ENCODE data around the gene TMEM236. TPM values are rescaled to one million over a fixed set of nuclear protein-coding genes. Genes with fewer than 3 reads are reported as not detected.

The TMEM236 gene
- total and polyA plus RNA-seq, 4 donors = 0.37 to 2.1 (median 0.70) TPM

DNA sequence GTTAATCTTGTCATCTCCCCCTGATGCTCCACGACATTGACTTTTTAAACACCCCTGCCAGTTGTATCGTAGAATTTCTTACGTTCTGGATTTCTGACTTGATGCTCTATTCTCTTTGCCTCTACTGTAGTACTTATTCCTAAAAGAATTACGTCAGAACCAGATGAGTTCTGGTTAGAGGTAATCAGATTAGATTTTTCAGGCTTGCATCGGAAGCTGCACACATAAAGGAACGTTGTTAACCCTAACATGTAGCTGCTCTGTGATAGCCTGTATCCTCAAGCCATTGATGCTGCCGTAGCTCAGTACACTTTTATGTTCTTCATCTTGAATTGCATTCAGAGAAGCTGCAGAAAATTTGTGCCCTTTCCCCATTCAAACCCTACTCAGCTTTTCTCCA is 26.3 kb upstream of the TMEM236 start:
- peaks cover 0 to 4% (median 2%) of the 10 kb centered on the region in 4 donors for H3K36me3 ChIP-seq (ENCODE audit: control insufficient read depth in 4 of 4, insufficient read depth in 4 of 4, low read length in 4 of 4)
- ATAC-seq (ENCODE audit: insufficient read depth, low FRiP score) = no peak

GRCh38 chr10:17729630-17730029 is 22.4 kb upstream of the TMEM236 start:
- H3K9ac ChIP-seq (ENCODE audit: insufficient read depth in 1 of 2, low read length in 2 of 2) = no peak overlapping the region
- H3K36me3 ChIP-seq (ENCODE audit: control insufficient read depth in 4 of 4, insufficient read depth in 4 of 4, low read length in 4 of 4) = no peaks in the 10 kb centered on the region
- ATAC-seq (ENCODE audit: insufficient read depth, low FRiP score) (no peak), DNase-seq (no peak)
- TF ChIP-seq, protein P1, sequence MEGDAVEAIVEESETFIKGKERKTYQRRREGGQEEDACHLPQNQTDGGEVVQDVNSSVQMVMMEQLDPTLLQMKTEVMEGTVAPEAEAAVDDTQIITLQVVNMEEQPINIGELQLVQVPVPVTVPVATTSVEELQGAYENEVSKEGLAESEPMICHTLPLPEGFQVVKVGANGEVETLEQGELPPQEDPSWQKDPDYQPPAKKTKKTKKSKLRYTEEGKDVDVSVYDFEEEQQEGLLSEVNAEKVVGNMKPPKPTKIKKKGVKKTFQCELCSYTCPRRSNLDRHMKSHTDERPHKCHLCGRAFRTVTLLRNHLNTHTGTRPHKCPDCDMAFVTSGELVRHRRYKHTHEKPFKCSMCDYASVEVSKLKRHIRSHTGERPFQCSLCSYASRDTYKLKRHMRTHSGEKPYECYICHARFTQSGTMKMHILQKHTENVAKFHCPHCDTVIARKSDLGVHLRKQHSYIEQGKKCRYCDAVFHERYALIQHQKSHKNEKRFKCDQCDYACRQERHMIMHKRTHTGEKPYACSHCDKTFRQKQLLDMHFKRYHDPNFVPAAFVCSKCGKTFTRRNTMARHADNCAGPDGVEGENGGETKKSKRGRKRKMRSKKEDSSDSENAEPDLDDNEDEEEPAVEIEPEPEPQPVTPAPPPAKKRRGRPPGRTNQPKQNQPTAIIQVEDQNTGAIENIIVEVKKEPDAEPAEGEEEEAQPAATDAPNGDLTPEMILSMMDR (IDR thresholded peaks at IDR 0.05; ENCODE audit: control extremely low read depth, extremely low read depth) = no peak
- WGBS, 2 donors = 89% methylated on average over 6 of the region's 6 CpGs
- H3K27me3 ChIP-seq (ENCODE audit: control insufficient read depth in 3 of 3, insufficient read depth in 3 of 3, low read length in 2 of 3) = no peaks in the 10 kb centered on the region
- H3K4me3 ChIP-seq = no peak overlapping the region
- no peak overlapping the region for H3K27ac ChIP-seq (ENCODE audit: low read depth in 1 of 2, low read length in 1 of 2)
- H3K4me1 ChIP-seq (ENCODE audit: control insufficient read depth in 5 of 5, insufficient read depth in 5 of 5, low read length in 5 of 5) = peaks cover 0 to 32% (median 0%) of the 10 kb centered on the region in 5 donors
- H3K9me3 ChIP-seq (ENCODE audit: control insufficient read depth in 4 of 4, insufficient read depth in 3 of 4, low read length in 3 of 4) = no peaks in the 10 kb centered on the region

More for the DNA sequence above, 26.3 kb upstream of the TMEM236 start:
- DNase-seq = no peak
- WGBS, 2 donors = 78% methylated on average over 7 of the region's 7 CpGs
- Histone ChIP-seq H3K9me3 (ENCODE audit: control insufficient read depth in 4 of 4, insufficient read depth in 3 of 4, low read length in 3 of 4) (no peaks in the 10 kb centered on the region), H3K9ac (ENCODE audit: insufficient read depth in 1 of 2, low read length in 2 of 2) (no peak overlapping the region), H3K4me3 (no peak overlapping the region), H3K27me3 (ENCODE audit: control insufficient read depth in 3 of 3, insufficient read depth in 3 of 3, low read length in 2 of 3) (no peaks in the 10 kb centered on the region), H3K27ac (ENCODE audit: low read depth in 1 of 2, low read length in 1 of 2) (no peak overlapping the region), H3K4me1 (ENCODE audit: control insufficient read depth in 5 of 5, insufficient read depth in 5 of 5, low read length in 5 of 5) (peaks cover 0 to 32% (median 0%) of the 10 kb centered on the region in 5 donors)
- TF ChIP-seq, protein P1 (IDR thresholded peaks at IDR 0.05; ENCODE audit: control extremely low read depth, extremely low read depth) = no peak

GRCh38 chr10:17730667-17731066 is 21.3 kb upstream of the TMEM236 start:
- no peak overlapping the region for H3K27ac ChIP-seq (ENCODE audit: low read depth in 1 of 2, low read length in 1 of 2)
- peak in 1 of 3 donors; percentile 15 for DNase-seq
- H3K36me3 ChIP-seq (ENCODE audit: control insufficient read depth in 4 of 4, insufficient read depth in 4 of 4, low read length in 4 of 4) = no peaks in the 10 kb centered on the region
- WGBS, 2 donors = 85 to 91% methylated on average over 8 of the region's 8 CpGs
- TF ChIP-seq, protein P1 (IDR thresholded peaks at IDR 0.05; ENCODE audit: control extremely low read depth, extremely low read depth) = no peak
- no peak for ATAC-seq (ENCODE audit: insufficient read depth, low FRiP score)
- H3K9ac ChIP-seq (ENCODE audit: insufficient read depth in 1 of 2, low read length in 2 of 2) = no peak overlapping the region
- H3K27me3 ChIP-seq (ENCODE audit: control insufficient read depth in 3 of 3, insufficient read depth in 3 of 3, low read length in 2 of 3) = no peaks in the 10 kb centered on the region
- H3K9me3 ChIP-seq (ENCODE audit: control insufficient read depth in 4 of 4, insufficient read depth in 3 of 4, low read length in 3 of 4) = no peaks in the 10 kb centered on the region
- H3K4me3 ChIP-seq = no peak overlapping the region
- H3K4me1 ChIP-seq (ENCODE audit: control insufficient read depth in 5 of 5, insufficient read depth in 5 of 5, low read length in 5 of 5) = peaks cover 0 to 34% (median 4%) of the 10 kb centered on the region in 5 donors

Measured in lung (tissue), 12 donors.